Activated T-cell treated with anti-CD3 and anti-CD28 coated beads, Interleukin-2, amount 50 U/mL, for 4 hours (primary cell): Measurements from ENCODE around the gene CLPX. TPM values are rescaled to one million over a fixed set of nuclear protein-coding genes. Genes with fewer than 3 reads are reported as not detected.
"Not testable (repeated sequence)": the region's sequence is repeated elsewhere in the genome, so short reads cannot be mapped to it uniquely, and the experiment has no call there.

Source experiments
- ATAC-seq, 2 donors: fragments of 200-7000 bp; cut with Tn5 transposase; one replicate each; pipeline ENCODE4 v1.10.0; 2021
- DNase-seq: peaks from one replicate; pipeline ENCODE4 v3.0.0-alpha.2; 2020
- H3K27me3 Mint-ChIP-seq: one replicate; pipeline ENCODE4 v1.8.0; 2021; ENCODE audit warnings: low read depth, mixed read lengths
- H3K36me3 Mint-ChIP-seq: one replicate; pipeline ENCODE4 v1.8.0; 2022; ENCODE audit warnings: mixed read lengths; ENCODE audit not compliant: insufficient read depth
- H3K4me1 Mint-ChIP-seq: one replicate; pipeline ENCODE4 v1.8.0; 2021; ENCODE audit warnings: low read depth, mixed read lengths
- H3K4me3 Mint-ChIP-seq: one replicate; pipeline ENCODE4 v1.8.0; 2021; ENCODE audit warnings: mild to moderate bottlenecking, moderate library complexity, mixed read lengths
- H3K9me3 Mint-ChIP-seq: one replicate; pipeline ENCODE4 v1.8.0; 2021; ENCODE audit warnings: mixed read lengths
- total RNA-seq, 3 donors: library from RNA; stranded (reverse); gene quantifications; one replicate each; pipeline ENCODE4 v1.2.1, GENCODE V29; 2021

CLPX gene
- total RNA-seq, 3 donors from 2014 or later = 56.2 to 62.4 (median 58.0) TPM

DNA sequence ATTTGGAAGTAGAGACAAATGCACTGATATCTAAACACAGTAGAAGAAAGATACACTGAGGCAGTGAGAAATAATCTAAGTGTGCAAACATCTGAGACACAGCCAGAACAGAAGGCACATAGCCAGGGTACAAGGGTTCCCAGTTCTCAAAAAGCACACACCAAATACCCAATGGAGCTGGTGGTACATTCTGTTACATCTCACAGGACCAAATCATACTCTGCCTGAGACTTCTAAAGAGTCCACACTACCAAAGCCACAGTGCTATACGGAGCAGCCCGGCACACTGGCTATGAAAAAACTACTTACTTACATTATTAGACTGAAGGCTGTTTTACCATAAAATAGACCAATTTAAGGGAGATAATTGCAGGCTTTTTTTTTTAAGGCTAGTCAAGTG, 19.3 kb downstream of the CLPX start:
- no peaks in the 10 kb centered on the region for H3K27me3 Mint-ChIP-seq
- H3K4me1 Mint-ChIP-seq = no peaks in the 10 kb centered on the region
- no peaks in the 10 kb centered on the region for H3K9me3 Mint-ChIP-seq
- H3K4me3 Mint-ChIP-seq = no peak overlapping the region
- H3K36me3 Mint-ChIP-seq = peaks cover 9% of the 10 kb centered on the region
- no peak for ATAC-seq
- DNase-seq = no peak

DNA sequence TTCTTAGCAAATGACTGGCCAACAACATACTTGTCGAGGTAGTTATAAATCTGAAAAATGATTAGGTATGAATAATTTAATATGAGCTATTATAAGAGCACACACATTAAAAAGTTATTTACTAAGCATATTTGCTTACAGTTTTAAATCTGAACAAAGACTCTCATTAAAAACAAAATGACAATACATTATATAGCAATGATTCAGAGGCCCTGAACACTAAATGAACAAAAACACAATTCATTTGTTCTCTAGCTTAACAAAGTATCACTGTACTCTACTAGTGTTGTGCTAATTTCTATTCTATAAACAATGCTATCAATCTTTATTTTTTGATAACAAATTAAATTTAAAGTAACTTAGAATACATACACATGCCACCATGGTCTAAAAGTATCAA, 21.0 kb downstream of the CLPX start:
- no peaks in the 10 kb centered on the region for H3K9me3 Mint-ChIP-seq
- ATAC-seq (no peak), DNase-seq (no peak)
- peaks cover 9% of the 10 kb centered on the region for H3K36me3 Mint-ChIP-seq
- H3K27me3 Mint-ChIP-seq = no peaks in the 10 kb centered on the region
- H3K4me1 Mint-ChIP-seq = no peaks in the 10 kb centered on the region
- H3K4me3 Mint-ChIP-seq = no peak overlapping the region

DNA sequence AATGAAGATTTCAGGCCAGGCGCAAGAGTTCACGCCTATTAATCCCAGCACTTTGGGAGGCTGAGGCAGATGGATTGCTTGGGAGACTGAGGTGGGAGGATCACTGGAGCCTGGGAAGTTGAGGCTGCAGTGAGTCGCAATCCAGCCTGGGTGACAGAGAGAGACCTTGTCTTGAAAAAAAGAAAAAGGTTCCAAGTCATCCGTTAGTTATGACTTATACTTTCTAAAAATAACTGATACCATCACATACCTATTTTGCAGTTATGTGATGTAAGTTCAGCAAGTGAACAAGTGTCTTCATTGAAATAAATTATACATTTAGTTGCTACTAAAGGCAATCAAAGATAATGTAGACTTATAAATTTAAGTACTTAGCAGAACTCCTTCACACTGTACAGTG, 22.1 kb downstream of the CLPX start:
- no peaks in the 10 kb centered on the region for H3K27me3 Mint-ChIP-seq
- H3K4me1 Mint-ChIP-seq = no peaks in the 10 kb centered on the region
- H3K4me3 Mint-ChIP-seq = no peak overlapping the region
- ATAC-seq (no peak), DNase-seq (no peak)
- peaks cover 9% of the 10 kb centered on the region for H3K36me3 Mint-ChIP-seq
- no peaks in the 10 kb centered on the region for H3K9me3 Mint-ChIP-seq

DNA sequence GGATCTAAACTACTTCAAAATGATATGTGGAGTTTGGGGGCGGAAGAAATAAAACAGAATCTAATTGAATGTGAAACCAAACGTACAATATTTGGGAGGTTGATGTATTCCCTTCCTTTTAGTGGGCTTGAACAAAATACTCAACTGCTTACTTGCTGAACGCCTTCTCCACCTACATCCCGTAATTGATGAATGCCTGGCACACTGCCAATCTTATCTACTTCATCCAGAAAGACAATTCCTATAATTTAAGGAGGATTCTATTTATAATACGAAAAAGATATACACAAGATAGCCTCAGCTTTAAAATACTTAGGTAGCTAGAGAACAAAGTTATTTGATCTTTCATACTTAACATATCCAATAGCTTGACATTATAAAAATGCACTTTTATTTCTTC, 28.4 kb downstream of the CLPX start:
- Mint-ChIP-seq H3K4me1 (no peaks in the 10 kb centered on the region), H3K9me3 (no peaks in the 10 kb centered on the region), H3K36me3 (peaks cover 39% of the 10 kb centered on the region), H3K4me3 (no peak overlapping the region), H3K27me3 (no peaks in the 10 kb centered on the region)
- DNase-seq (no peak), ATAC-seq (no peak)

DNA sequence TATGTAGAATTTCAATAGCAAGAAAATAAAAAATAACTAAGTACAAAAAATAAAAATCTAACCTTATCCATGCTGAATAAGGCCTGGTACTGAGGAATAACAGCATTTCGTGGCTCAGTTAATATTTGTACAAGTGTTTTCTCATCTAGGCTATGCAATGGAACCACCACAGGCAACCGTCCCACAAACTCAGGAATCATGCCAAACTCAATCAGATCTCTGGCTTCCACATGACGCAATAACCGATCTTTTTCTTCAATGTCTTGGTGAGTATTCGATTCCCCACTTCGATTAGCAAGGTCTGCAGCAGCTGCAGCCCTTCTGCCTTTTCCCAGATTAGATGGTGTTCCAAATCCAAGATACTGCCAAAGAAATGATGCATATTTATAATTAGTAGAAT, 30.4 kb downstream of the CLPX start:
- Mint-ChIP-seq H3K9me3 (no peaks in the 10 kb centered on the region), H3K4me3 (no peak overlapping the region), H3K4me1 (no peaks in the 10 kb centered on the region), H3K36me3 (peaks cover 37% of the 10 kb centered on the region), H3K27me3 (no peaks in the 10 kb centered on the region)
- DNase-seq (no peak), ATAC-seq (no peak)

DNA sequence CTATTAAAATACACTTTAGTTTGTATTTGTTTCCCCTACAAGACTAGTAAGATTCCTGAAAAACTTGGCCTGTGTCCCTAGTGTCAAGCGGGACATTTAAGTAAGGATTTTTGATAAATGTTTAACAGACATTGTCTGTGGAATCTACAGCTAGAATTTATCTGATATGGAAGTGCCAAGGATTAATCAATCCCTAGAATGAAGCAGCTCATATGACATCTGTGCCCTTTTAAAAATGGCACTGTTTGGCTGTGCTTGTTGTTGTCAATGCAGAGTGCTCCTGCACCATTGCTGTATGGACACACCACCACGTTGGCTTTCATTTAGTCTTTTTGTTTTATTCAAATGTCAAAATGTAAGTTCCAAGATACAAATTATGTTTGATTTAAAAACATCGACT, 37.2 kb downstream of the CLPX start:
- Mint-ChIP-seq H3K27me3 (no peaks in the 10 kb centered on the region), H3K36me3 (peaks cover 17% of the 10 kb centered on the region), H3K4me1 (no peaks in the 10 kb centered on the region), H3K4me3 (no peak overlapping the region), H3K9me3 (no peaks in the 10 kb centered on the region)
- no peak for ATAC-seq
- DNase-seq = no peak

DNA sequence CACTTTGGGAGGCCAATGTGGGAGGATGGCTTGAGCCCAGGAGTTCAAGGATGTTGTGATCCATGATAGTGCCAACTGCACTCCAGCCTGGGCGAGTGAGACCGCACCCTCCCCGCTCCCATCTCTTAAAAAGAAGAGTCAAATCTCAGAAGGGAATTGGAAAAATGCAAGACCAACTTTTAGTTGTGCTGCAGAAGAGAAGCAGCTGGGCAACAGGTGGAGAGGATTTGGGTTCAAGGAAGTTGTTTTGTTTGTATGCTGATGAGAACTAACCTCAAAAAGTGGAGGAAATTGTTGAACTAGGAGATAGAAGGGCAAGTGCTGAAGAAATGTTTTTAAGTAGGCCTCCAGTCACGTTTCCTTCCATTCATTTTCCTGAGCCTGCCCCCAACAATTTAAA, 38.7 kb downstream of the CLPX start:
- DNase-seq = no peak
- peaks cover 13% of the 10 kb centered on the region for H3K36me3 Mint-ChIP-seq

DNA sequence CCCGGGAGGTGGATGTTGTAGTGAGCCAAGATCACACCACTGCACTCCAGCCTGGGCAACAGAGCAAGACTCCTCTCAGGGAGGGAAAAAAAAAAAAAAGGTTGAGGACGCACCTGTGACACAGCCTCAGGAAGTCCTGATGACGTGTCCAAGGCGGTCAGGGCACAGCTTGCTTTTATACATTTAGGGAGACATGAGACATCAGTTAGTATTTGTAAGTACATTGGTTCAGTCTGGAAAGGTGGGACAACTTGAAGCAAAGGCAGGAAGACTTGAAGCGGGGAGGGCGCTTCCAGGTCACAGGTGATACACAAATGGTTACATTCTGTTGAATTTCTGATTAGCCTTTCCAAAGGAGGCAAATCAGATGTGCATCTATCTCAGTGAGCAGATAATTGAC, 46.5 kb downstream of the CLPX start:
- H3K4me1 Mint-ChIP-seq, DNase-seq, H3K27me3 Mint-ChIP-seq, ATAC-seq, H3K36me3 Mint-ChIP-seq, H3K4me3 Mint-ChIP-seq, H3K9me3 Mint-ChIP-seq: not testable (repeated sequence)

More for the DNA sequence above, 38.7 kb downstream of the CLPX start:
- Mint-ChIP-seq H3K9me3 (no peaks in the 10 kb centered on the region), H3K27me3 (no peaks in the 10 kb centered on the region), H3K4me3 (no peak overlapping the region), H3K4me1 (no peaks in the 10 kb centered on the region)
- ATAC-seq = no peak

DNA sequence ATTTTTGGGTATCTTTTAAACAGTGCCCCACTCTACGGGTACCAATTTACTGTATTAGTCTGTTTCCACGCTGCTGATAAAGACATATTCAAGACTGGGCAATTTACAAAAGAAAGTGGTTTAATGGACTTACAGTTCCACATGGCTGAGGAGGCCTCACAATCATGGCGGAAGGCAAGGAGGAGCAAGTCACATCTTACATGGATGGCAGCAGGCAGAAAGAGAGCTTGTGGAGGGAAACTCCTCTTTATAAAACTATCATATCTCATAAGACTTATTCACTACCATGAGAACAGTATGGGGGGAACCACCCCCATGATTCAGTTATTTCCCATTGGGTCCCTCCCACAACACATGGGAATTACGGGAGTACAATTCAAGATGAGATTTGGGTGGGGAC, 47.2 kb downstream of the CLPX start:
- not testable (repeated sequence) for DNase-seq, H3K4me3 Mint-ChIP-seq, H3K4me1 Mint-ChIP-seq, ATAC-seq, H3K27me3 Mint-ChIP-seq, H3K9me3 Mint-ChIP-seq, H3K36me3 Mint-ChIP-seq

DNA sequence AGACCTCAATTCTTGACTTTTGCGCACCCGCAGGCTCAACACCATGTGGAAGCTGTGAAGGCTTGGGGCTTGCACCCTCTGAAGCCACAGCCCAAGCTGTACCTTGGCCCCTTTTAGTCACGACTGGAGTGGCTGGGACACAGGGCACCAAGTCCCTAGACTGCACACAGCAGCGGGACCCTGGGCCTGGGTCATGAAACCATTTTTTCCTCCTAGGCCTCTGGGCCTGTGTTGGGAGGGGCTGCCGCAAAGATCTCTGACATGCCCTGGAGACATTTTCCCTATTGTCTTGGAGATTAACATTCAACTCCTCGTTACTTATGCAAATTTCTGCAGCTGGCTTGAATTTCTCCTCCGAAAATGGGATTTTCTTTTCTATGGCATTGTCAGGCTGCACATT, 48.1 kb downstream of the CLPX start:
- not testable (repeated sequence) for H3K36me3 Mint-ChIP-seq, H3K9me3 Mint-ChIP-seq, ATAC-seq, H3K4me3 Mint-ChIP-seq, H3K27me3 Mint-ChIP-seq, DNase-seq, H3K4me1 Mint-ChIP-seq

DNA sequence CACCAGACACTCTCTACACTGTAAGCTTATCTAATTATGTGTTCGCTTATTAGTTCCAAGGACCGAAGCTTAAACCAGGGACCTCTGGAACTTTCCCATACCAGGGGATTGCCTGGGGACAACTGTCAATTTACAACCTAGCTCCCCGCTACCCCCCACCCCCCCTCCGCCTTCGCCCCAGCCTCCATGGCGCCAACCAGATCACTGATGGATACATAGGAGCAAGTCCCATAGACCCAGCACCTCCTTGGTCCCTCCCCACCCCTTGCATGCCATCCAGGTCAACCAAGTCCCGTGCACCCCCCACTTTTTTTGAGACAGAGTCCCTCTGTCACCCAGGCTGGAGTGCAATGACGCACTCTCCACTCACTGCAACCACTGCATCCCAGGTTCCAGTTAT, 50.6 kb downstream of the CLPX start:
- H3K36me3 Mint-ChIP-seq = peaks cover 12% of the 10 kb centered on the region
- peaks cover 18% of the 10 kb centered on the region for H3K4me1 Mint-ChIP-seq
- no peaks in the 10 kb centered on the region for H3K27me3 Mint-ChIP-seq
- DNase-seq (no peak), ATAC-seq (no peak)
- peaks cover 4% of the 10 kb centered on the region for H3K9me3 Mint-ChIP-seq
- H3K4me3 Mint-ChIP-seq = peak overlapping the region; percentile 89

DNA sequence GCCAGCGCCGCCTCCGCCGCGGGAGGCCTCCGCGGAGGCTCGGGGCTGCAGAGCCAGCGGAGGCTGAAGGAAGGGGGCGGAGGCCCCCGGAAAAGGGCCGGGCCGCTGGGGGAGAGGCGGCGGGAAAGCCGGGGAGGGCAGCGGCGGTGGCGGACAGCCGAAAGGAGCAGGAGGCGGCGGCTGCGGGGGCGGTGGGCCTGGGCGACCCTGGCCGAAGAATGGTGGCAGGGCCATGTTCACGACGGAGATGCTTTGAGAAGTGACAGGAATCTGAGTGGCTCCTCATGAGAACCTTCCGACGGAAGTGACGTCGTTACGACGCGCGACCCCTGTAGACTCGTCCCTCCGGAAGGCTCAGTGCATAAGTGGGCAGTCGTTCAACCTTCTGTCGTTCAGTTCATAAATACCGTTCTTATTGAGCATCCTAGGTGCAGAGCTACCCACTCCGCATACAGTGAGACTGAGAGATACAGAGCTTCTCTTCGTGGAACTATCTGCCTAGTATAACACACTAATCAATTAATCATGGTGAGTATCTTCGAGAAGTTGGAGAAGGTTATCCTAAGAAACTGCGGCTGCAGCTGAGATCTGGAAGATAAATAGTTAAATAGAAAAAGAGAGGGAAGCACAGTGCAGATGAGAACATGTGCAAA, 51.5 kb downstream of the CLPX start, which contains the start of gene PDCD7:
TSS of gene PDCD7 (minus strand) at position 261 of the 653 bp plus-strand sequence. CDS start at position 234, 27 bp downstream.
- ATAC-seq = peak; percentile 94 to 97

DNA sequence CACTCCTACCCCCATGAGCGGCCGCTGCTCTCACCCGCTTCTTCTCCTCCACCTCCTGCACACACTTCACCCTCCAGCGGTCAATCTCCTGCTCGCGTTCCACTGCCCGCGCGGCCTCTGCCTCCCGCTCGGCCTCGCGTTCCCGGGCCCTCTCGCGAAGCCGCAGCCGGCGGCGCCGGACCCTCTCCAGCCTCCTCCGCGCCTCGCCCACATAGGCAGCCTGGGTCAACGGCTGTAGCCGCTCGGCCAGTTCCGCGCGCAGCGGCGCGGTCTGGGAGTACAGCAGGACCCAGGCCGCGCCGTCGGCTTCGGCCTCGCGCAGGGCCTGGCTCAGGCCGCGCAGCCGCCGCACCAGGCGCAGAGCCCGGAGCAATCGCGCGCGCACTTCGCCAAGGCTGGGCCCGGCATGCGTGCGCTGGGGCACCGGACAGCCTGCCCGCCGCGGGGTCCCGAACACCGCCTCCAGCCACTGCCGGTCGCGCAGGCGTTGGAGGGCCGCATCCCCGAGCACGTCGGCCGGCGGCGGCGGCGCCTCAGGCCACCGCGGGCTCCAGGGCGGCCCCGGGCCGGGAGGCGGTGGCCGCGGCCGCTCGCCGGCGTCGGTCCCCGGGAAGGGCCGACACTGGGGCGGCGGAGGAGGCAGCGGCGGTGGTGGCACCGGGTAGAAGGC, 52.1 kb downstream of the CLPX start:
- Mint-ChIP-seq H3K9me3 (peaks cover 4% of the 10 kb centered on the region), H3K4me1 (peaks cover 23% of the 10 kb centered on the region), H3K4me3 (peak overlapping the region; percentile 89), H3K36me3 (peaks cover 22% of the 10 kb centered on the region), H3K27me3 (no peaks in the 10 kb centered on the region)
- DNase-seq (no peak), ATAC-seq (peak; percentile 61 to 69)

More for the DNA sequence above, 51.5 kb downstream of the CLPX start, which contains the start of gene PDCD7:
- H3K4me3 Mint-ChIP-seq = peak within 1 kb of the TSS; percentile 89
- H3K9me3 Mint-ChIP-seq = peaks cover 4% of the 10 kb centered on the region
- peaks cover 21% of the 10 kb centered on the region for H3K4me1 Mint-ChIP-seq
- no peaks in the 10 kb centered on the region for H3K27me3 Mint-ChIP-seq
- peak; percentile 70 for DNase-seq
- H3K36me3 Mint-ChIP-seq = peaks cover 16% of the 10 kb centered on the region

DNA sequence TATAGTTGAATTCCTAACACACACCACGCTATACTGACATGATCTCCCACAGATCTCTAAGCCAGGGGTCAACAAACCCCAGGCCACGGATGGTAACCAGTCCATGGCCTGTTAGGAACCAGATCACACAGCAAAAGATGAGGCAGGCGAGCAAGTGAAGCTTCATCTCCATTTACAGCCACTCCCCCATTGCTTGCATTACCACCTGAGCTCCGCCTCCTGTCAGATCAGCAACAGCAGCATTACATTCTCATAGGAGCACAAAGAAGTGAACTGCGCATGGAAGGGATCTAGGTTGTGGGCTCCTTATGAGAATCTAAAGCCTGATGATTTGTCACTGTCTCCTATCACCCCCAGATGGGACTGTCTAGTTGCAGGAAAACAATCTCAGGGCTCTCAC, 54.2 kb downstream of the CLPX start:
- Mint-ChIP-seq H3K36me3 (peaks cover 28% of the 10 kb centered on the region), H3K4me1 (peaks cover 26% of the 10 kb centered on the region), H3K27me3 (no peaks in the 10 kb centered on the region), H3K4me3 (peak overlapping the region; percentile 40), H3K9me3 (no peaks in the 10 kb centered on the region)
- DNase-seq (no peak), ATAC-seq (no peak)

DNA sequence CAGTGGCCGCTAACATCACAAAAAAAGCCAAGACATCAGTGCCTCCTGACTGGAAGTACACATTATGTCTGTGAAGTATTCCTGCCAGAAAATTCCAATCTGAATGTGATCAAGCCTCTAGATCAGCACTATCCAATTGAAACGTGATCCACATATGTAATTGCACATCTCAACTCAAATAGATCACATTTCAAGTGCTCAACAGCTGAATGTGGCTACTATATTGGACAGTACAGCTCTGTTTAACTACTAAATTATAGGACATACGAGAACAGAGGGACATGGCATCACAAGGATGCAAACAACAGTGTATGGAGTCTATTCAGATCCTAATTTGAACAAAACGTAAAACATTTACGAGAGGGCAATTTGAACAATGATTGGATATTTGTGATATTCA, 69.6 kb downstream of the CLPX start:
- Mint-ChIP-seq H3K4me3 (no peak overlapping the region), H3K9me3 (no peaks in the 10 kb centered on the region), H3K4me1 (no peaks in the 10 kb centered on the region), H3K36me3 (peaks cover 49% of the 10 kb centered on the region), H3K27me3 (no peaks in the 10 kb centered on the region)
- ATAC-seq (no peak), DNase-seq (no peak)
